PC-9 (cell line): Measurements from ENCODE around the gene C18orf63. TPM values are rescaled to one million over a fixed set of nuclear protein-coding genes. Genes with fewer than 3 reads are reported as not detected.

Source experiments
- BruUV-seq: library from RNA; stranded (reverse); fragments of 400-500 nt; replicated peaks from 2 replicates; lab custom pipeline; 2021; lab: Mats Ljungman, UMichigan
- CTCF ChIA-PET: fragments of 300-600 bp; sonication (Branson Sonifier 250); formaldehyde crosslinking; loops from one replicate; lab custom pipeline; 2022; ENCODE audit warnings: antibody characterized with exemption; lab: Charles Lee
- POLR2A ChIA-PET: fragments of 300-600 bp; sonication (Branson Sonifier 250); formaldehyde crosslinking; loops from one replicate; lab custom pipeline; 2022; ENCODE audit warnings: antibody characterized with exemption; ENCODE audit not compliant: unreplicated experiment; lab: Charles Lee
- DNase-seq, 2 experiments: peaks; one replicate each; pipeline versions ENCODE4 v3.0.0 to v3.0.0-alpha.2; 2015 to 2022; ENCODE audit warnings: mixed read lengths in 1 of 2
- H2AFZ ChIP-seq: fragments of 200-600 bp; sonication (generic); 2 replicates; pipeline ENCODE4 v1.8.1; 2017; ENCODE audit warnings: antibody characterized with exemption
- H3F3A ChIP-seq: fragments of 200-600 bp; sonication (generic); 2 replicates; pipeline ENCODE4 v1.8.1; 2017; ENCODE audit warnings: antibody characterized with exemption, mild to moderate bottlenecking, low read depth; ENCODE audit not compliant: insufficient read depth
- H3K27ac ChIP-seq: fragments of 200-600 bp; sonication (generic); 2 replicates; pipeline ENCODE4 v1.6.1; 2016; ENCODE audit warnings: mixed run types
- H3K27me3 ChIP-seq: fragments of 200-600 bp; sonication (generic); 2 replicates; pipeline ENCODE4 v1.6.1; 2016; ENCODE audit warnings: low read depth, mixed run types; ENCODE audit not compliant: insufficient read depth
- H3K36me3 ChIP-seq: fragments of 200-600 bp; sonication (generic); 2 replicates; pipeline ENCODE4 v1.6.1; 2016; ENCODE audit warnings: low read depth, mixed run types
- H3K4me1 ChIP-seq: fragments of 200-600 bp; sonication (generic); replicated peaks from 2 replicates; pipeline ENCODE4 v1.6.1; 2016; ENCODE audit warnings: mixed run types; ENCODE audit not compliant: insufficient read depth
- H3K4me2 ChIP-seq: fragments of 200-600 bp; sonication (generic); 2 replicates; pipeline ENCODE4 v1.6.1; 2017; ENCODE audit warnings: mixed run types
- H3K4me3 ChIP-seq: fragments of 200-600 bp; sonication (generic); 2 replicates; pipeline ENCODE4 v1.6.1; 2016; ENCODE audit warnings: mixed run types
- H3K79me2 ChIP-seq: fragments of 200-600 bp; sonication (generic); 2 replicates; pipeline ENCODE4 v1.6.1; 2017; ENCODE audit warnings: low read depth, mixed run types
- H3K9me2 ChIP-seq: fragments of 200-600 bp; sonication (generic); 2 replicates; pipeline ENCODE4 v1.8.1; 2017; ENCODE audit warnings: mild to moderate bottlenecking; ENCODE audit not compliant: insufficient read depth
- H3K9me3 ChIP-seq: fragments of 200-600 bp; sonication (generic); 2 replicates; pipeline ENCODE4 v1.8.1; 2016; ENCODE audit warnings: low read depth; ENCODE audit not compliant: insufficient read depth
- H4K20me1 ChIP-seq: fragments of 200-600 bp; sonication (generic); 2 replicates; pipeline ENCODE4 v1.8.1; 2017; ENCODE audit not compliant: insufficient read depth
- CTCF ChIP-seq: fragments of 200-600 bp; sonication (generic); conservative IDR thresholded peaks from 2 replicates; pipeline ENCODE4 v1.6.1; 2017; ENCODE audit warnings: mixed run types, antibody characterized with exemption, mild to moderate bottlenecking, moderate library complexity
- EZH2 ChIP-seq: fragments of 200-600 bp; sonication (generic); IDR thresholded peaks from 2 replicates; pipeline ENCODE4 v1.8.0; 2017; ENCODE audit warnings: antibody characterized with exemption, low read depth
- intact Hi-C: fragments of 100-400 bp; cut with micrococcal nuclease; formaldehyde crosslinking; loops from one replicate; pipeline ENCODE4 v1.10.0; 2022; ENCODE audit not compliant: unreplicated experiment
- total RNA-seq: library from RNA; stranded (reverse); gene quantifications from 2 replicates; pipeline ENCODE4 v1.2.3, GENCODE V29; 2021

Gene C18orf63
- total RNA-seq, 1 experiment from 2014 or later: not detected

- H2AFZ ChIP-seq: no peak overlapping the region
- H3K27ac ChIP-seq: peak overlapping the region; percentile 21; the same call in 1 of the 2 replicates
- TF ChIP-seq CTCF (no peak), EZH2 (no peak)
- no peaks in the 10 kb centered on the region for H4K20me1 ChIP-seq
- no peaks in the 10 kb centered on the region for H3K9me3 ChIP-seq
- H3F3A ChIP-seq: peaks cover 19% of the 10 kb centered on the region; the same call in 1 of the 2 replicates
- DNase-seq: no peak
- H3K79me2 ChIP-seq: peaks cover 95% of the 10 kb centered on the region
- no peaks in the 10 kb centered on the region for H3K36me3 ChIP-seq
- no TSS peak for BruUV-seq
- H3K27me3 ChIP-seq: no peaks in the 10 kb centered on the region
- CTCF ChIA-PET: no interaction called here
- no peaks in the 10 kb centered on the region for H3K9me2 ChIP-seq
- peak overlapping the region; percentile 95; the same call in 1 of the 2 replicates for H3K4me2 ChIP-seq
- peaks cover 88% of the 10 kb centered on the region for H3K4me1 ChIP-seq
- intact Hi-C loops: no loop called here
- H3K4me3 ChIP-seq: no peak overlapping the region
- POLR2A ChIA-PET: interaction anchor here (0.6 kb wide), 1 partner anchor 916 kb away, joined by 4 read pairs; no protein-coding TSS in a partner anchor
Observed at GRCh38 chr18:74286856-74287255, 28.8 kb upstream of the C18orf63 start.

GRCh38 chr18:74288041-74288440 is 27.6 kb upstream of the C18orf63 start:
- peaks cover 85% of the 10 kb centered on the region for H3K79me2 ChIP-seq
- intact Hi-C loops: no loop called here
- BruUV-seq: no TSS peak
- no peaks in the 10 kb centered on the region for H3K27me3 ChIP-seq
- peaks cover 82% of the 10 kb centered on the region for H3K4me1 ChIP-seq
- H3K36me3 ChIP-seq: no peaks in the 10 kb centered on the region
- H3K4me3 ChIP-seq: no peak overlapping the region
- H3K9me2 ChIP-seq: no peaks in the 10 kb centered on the region
- H3K4me2 ChIP-seq: peak overlapping the region; percentile 95
- DNase-seq: no peak
- POLR2A ChIA-PET: interaction anchor here (0.6 kb wide), 1 partner anchor 722 kb away, joined by 8 read pairs; no protein-coding TSS in a partner anchor
- H2AFZ ChIP-seq: no peak overlapping the region
- CTCF ChIA-PET: no interaction called here
- peaks cover 7% of the 10 kb centered on the region; the same call in 1 of the 2 replicates for H3F3A ChIP-seq
- H3K27ac ChIP-seq: no peak overlapping the region
- no peaks in the 10 kb centered on the region for H4K20me1 ChIP-seq
- no peak for TF ChIP-seq CTCF
- no peak for TF ChIP-seq EZH2
- no peaks in the 10 kb centered on the region for H3K9me3 ChIP-seq

- intact Hi-C loops: no loop called here
- H3K27ac ChIP-seq: peak overlapping the region; percentile 46
- H2AFZ ChIP-seq: no peak overlapping the region
- H4K20me1 ChIP-seq: no peaks in the 10 kb centered on the region
- DNase-seq: no peak
- ChIA-PET POLR2A (no interaction called here), CTCF (no interaction called here)
- H3K4me2 ChIP-seq: peak overlapping the region; percentile 95
- peaks cover 78% of the 10 kb centered on the region for H3K79me2 ChIP-seq
- H3K4me1 ChIP-seq: peaks cover 75% of the 10 kb centered on the region
- H3F3A ChIP-seq: peaks cover under 1% of the 10 kb centered on the region; the same call in 1 of the 2 replicates
- H3K9me2 ChIP-seq: no peaks in the 10 kb centered on the region
- TF ChIP-seq EZH2 (no peak), CTCF (no peak)
- no peaks in the 10 kb centered on the region for H3K9me3 ChIP-seq
- no TSS peak for BruUV-seq
- H3K36me3 ChIP-seq: no peaks in the 10 kb centered on the region
- no peaks in the 10 kb centered on the region for H3K27me3 ChIP-seq
- H3K4me3 ChIP-seq: no peak overlapping the region; the same call in 1 of the 2 replicates
Observed at GRCh38 chr18:74288730-74289129, 26.9 kb upstream of the C18orf63 start.
